GM18517 (cell line): ENCODE results near the gene HCLS1.
A peak's percentile ranks its signal among the peaks of the same experiment; 100 is the strongest.
"Not testable (repeated sequence)": the region's sequence is repeated elsewhere in the genome, so short reads cannot be mapped to it uniquely, and the experiment has no call there.

Experiments
- ATAC-seq: cut with Tn5 transposase; IDR thresholded peaks from one replicate; pipeline ENCODE4 v1.9.1; 2021; ENCODE audit warnings: mild to moderate bottlenecking, moderate library complexity; ENCODE audit not compliant: unreplicated experiment

Gene HCLS1

GRCh38 chr3:121599900-121600299, 60.8 kb downstream of the HCLS1 start:
- not testable (repeated sequence) for ATAC-seq

- ATAC-seq, result no peak
Measured at GRCh38 chr3:121598564-121598963, 62.1 kb downstream of the HCLS1 start.

GRCh38 chr3:121595765-121596406, 64.8 kb downstream of the HCLS1 start:
- ATAC-seq, result no peak

- ATAC-seq, result no peak
Measured at GRCh38 chr3:121594850-121595249, 65.9 kb downstream of the HCLS1 start.

- ATAC-seq, result not testable (repeated sequence)
Measured at GRCh38 chr3:121593806-121594205, 66.9 kb downstream of the HCLS1 start.

- ATAC-seq, result peak; percentile 64
Measured at GRCh38 chr3:121592856-121593702, 67.6 kb downstream of the HCLS1 start, which contains the start of gene FBXO40. Gene FBXO40 (plus strand): TSS chr3:121593379. CDS start chr3:121620576, 27,197 bp downstream.

- ATAC-seq, result no peak
Measured at GRCh38 chr3:121584418-121584817, 76.3 kb downstream of the HCLS1 start.

GRCh38 chr3:121581691-121582090, 79.0 kb downstream of the HCLS1 start:
- ATAC-seq, result no peak
